GM19099 (cell line): Measurements from ENCODE around the gene C22orf23.

ENCODE experiments used
- POLR2A ChIP-seq: IDR thresholded peaks from 3 replicates; pipeline ENCODE4 v1.6.1; 2011; ENCODE audit warnings: low read depth; ENCODE audit not compliant: insufficient read length; ENCODE audit errors: extremely low read depth

The C22orf23 gene

GRCh38 chr22:37985050-37985585 lies 31.7 kb upstream of the C22orf23 start:
- TF ChIP-seq POLR2A = no peak

- no peak for TF ChIP-seq POLR2A
Measured at GRCh38 chr22:37983860-37984791, 30.7 kb upstream of the C22orf23 start, which contains the start of gene SOX10. Gene SOX10 (minus strand): TSS chr22:37984555. CDS start chr22:37983784, 771 bp downstream.

DNA sequence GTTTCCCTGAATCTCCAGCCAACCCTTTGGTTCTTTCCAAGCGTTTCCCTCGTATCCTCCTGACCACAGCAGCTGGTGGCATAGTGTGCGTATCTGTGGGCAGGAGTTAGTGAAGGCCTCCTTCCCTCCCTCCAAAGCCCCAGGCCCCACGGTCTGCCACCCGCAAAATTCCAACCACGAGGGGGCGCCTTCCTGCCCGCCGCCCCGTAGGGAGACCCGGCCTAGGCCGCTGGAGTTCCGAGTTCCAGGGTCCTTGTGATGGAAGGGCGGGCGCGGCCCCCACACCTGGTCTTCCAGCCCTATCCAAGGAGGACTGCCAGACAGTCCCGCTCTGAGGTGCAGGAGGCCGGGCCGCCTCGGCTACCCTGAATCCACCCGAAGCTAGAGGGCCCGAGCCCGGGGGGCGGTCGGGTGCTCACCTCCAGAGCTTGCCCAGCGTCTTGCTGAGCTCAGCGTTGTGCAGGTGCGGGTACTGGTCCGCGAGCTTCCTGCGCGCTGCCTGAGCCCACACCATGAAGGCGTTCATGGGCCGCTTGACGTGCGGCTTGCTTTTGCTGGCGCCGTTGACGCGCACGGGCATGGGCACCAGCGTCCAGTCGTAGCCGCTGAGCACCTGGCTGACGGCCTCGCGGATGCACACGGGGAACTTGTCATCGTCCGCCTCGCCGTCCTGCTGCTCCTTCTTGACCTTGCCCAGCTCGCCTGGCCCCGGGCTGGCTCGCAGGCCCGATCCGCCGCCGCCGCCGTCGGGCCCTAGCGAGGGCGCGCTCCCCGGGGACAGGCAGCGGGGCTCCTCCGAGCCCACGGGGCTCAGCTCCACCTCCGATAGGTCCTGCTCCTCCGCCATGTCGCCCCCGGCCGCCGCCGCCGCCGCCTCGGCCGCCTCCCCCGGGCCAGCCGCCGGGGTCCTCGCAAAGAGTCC lies 29.8 kb upstream of the C22orf23 start:
- TF ChIP-seq POLR2A = no peak

GRCh38 chr22:37982151-37982785 lies 28.9 kb upstream of the C22orf23 start:
- TF ChIP-seq POLR2A = no peak

- TF ChIP-seq POLR2A = no peak
Measured at GRCh38 chr22:37981282-37982011, 28.0 kb upstream of the C22orf23 start.

- TF ChIP-seq POLR2A = no peak
Measured at GRCh38 chr22:37979782-37980181, 26.4 kb upstream of the C22orf23 start.

- no peak for TF ChIP-seq POLR2A
Measured at GRCh38 chr22:37976547-37976946, 23.1 kb upstream of the C22orf23 start.

DNA sequence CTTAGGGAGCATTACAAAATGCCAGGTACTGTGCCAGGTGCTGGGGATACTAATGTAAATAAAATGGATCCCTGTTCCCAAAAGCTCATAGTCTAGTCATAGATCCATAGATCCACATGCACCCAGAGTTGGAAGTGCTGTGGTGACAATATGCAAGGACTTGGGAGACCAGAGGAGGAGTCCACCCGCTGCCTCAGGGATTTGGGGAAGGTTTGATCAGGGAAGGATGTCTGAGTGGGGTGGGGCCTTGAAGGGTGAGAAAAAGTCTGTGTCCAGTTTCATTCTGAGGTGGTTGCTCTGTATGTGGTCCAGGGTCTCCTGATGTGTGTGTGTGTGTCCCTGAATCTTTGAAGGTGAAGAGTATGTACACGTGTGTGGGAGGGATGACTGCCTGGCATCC lies 21.8 kb upstream of the C22orf23 start:
- no peak for TF ChIP-seq POLR2A

GRCh38 chr22:37973271-37974170 lies 20.1 kb upstream of the C22orf23 start:
- no peak for TF ChIP-seq POLR2A

GRCh38 chr22:37972527-37972926 lies 19.1 kb upstream of the C22orf23 start:
- no peak for TF ChIP-seq POLR2A

- TF ChIP-seq POLR2A = no peak
Measured at GRCh38 chr22:37971475-37972434, 18.4 kb upstream of the C22orf23 start.

DNA sequence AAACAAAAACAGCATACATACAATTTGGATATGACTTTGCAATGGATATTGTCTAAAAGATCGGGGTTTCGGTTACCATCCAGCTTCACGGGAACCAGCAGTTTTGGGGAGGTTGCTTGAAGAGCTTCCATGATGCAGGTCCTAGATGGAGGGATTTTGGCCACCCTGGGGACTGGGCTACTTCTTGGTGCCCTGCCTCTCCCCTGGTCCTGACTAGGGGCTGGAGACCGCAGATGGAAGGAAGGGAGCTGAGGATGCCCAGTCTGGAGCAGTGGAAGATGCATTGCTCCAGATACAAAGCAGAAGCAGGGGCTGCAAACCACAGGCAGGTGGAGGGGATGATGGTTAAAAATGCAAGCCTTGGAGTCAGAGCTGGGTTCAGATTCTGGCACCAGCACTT lies 17.5 kb upstream of the C22orf23 start:
- TF ChIP-seq POLR2A = no peak

DNA sequence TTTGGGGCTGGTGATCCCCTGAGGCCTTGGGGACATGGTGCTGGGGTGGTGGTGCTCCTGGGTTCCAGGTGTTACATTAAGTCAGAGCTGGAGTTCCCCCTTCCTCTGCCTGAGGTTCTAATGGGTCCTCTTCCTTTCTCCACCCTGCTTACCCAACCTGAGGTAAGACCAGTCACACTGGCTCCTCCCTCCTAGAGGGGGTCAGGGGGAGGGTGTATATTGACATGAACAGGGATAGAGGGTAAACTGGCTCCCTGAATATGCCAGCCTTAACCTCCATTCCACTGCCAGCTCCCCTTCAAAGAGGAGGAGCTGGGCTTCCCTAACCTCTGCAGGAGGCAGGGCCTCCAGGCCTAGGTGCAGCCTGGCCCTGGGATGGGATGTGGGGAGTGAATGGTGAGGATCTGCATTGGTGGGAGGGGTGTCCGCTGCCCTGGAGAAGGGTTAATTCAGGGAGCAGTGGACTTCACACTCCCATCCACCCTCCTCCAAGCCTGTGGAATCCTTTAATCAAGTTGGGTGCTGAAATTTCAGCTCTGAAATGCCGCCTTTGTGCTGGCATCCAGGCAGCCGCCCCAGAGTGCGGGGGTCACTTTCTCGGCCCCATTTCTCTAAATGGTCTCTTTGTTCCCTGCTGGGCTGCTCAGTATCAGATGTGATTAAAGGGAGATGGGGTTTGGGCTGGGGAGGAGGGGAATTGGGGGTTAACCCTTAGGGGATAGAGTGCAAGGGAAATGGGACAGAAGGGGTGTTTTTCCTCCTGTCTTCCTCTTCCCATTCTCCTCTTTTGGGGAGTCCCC lies 15.3 kb upstream of the C22orf23 start:
- TF ChIP-seq POLR2A = no peak
